ENCODE results near the gene NUP188.

The NUP188 gene

DNA sequence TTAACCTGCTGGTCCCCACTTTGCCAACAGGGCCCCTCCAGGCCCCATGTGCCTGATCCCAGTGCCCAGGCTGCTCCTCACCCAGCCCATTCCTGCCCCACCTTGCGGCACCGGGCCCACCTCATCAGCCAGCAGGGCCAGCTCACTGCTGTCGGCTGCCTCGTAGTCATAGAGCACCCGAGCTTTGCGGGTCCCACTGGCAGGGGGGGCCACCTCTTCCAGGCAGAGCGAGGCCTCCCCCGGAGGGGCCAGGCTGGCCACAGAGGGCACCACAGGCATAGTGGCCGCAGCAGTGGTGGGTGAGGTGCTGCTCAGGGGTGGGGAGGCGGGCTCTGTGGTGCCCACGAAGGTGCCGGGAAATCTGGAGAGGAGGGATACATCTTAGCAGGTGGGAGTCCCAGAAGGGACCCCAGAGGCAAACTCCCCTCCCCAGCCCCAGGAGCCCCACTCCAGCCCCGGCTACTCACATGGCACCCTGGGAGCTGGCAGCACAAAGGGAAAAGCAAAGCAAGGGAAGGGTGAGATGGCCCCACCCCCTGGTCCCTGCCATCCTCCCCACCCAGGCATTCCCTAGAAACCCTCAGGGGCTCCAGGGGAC lies 61.6 kb downstream of the NUP188 start:
- no peak for DNase-seq

GRCh38 chr9:129009584-129010141 lies 62.2 kb downstream of the NUP188 start:
- no peak for DNase-seq

- no peak for DNase-seq
These were observed 62.9 kb downstream of the NUP188 start for GRCh38 chr9:129010267-129010975.

- no peak for DNase-seq
These were observed 63.7 kb downstream of the NUP188 start for GRCh38 chr9:129011170-129011569.

GRCh38 chr9:129011761-129012181 lies 64.3 kb downstream of the NUP188 start:
- no peak for DNase-seq

DNA sequence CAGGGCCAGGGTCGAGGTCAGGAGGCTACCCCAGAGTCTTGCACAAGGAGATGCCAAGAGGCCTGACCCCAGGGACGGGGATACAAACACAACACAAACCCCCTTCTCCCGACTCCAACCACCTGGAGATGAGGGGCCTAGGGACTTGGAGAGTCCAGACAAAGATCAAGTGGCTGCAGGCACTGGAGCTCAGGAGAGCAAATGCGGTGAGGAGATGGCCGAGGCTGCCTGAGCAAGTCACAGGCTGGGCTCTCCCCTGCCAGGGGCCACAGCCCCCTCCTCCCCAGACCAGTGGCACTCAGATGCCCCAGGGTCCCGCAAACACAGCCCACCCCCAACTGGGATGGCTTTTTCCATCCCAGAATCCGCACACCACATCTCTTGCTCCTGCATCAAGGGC lies 64.8 kb downstream of the NUP188 start:
- no peak for DNase-seq

GRCh38 chr9:129012893-129013448 lies 65.5 kb downstream of the NUP188 start:
- DNase-seq, result no peak

GRCh38 chr9:129013674-129014073 lies 66.2 kb downstream of the NUP188 start:
- no peak for DNase-seq

DNA sequence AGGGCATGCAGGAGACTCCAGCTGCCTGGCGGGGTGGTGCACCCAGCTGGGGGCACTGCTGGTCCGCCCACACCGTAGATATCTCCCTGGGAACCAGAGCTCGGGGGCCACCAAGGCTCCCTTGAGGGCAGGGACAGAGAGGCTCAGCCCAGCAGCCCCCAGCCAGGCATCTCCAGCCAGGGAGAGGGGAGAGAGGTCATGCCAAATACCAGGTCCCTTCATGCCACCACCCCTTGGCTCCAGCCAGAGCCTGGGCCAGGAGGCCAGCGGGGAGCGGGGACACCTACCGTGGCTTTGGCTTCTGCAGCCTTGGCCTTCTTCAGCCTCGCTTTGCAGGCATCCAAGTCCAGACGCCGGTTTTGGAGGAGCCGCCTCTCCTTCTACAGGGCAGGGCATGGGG lies 66.6 kb downstream of the NUP188 start:
- no peak for DNase-seq

DNA sequence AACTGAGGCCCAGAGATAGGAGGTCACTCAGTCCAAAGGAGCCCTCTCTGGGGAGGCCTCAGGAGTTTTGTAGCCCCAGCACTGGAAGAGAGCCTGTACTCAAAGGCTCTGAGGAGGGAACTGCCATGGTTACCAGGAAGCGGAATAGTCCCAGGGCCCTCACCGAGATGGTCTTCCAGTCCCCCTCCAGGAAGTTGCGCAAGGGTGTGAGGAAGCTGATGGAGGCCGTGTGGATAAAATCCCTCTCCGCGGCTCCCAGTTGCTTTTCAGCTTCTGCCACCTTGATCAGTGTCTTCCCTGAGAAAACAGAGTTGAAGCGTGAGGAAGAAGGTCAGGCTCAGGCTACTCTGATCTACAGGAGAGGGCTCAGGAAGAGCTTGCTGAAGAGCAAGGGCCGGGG lies 67.1 kb downstream of the NUP188 start:
- DNase-seq, result no peak

GRCh38 chr9:129021091-129021490 lies 73.6 kb downstream of the NUP188 start:
- no peak for DNase-seq

DNA sequence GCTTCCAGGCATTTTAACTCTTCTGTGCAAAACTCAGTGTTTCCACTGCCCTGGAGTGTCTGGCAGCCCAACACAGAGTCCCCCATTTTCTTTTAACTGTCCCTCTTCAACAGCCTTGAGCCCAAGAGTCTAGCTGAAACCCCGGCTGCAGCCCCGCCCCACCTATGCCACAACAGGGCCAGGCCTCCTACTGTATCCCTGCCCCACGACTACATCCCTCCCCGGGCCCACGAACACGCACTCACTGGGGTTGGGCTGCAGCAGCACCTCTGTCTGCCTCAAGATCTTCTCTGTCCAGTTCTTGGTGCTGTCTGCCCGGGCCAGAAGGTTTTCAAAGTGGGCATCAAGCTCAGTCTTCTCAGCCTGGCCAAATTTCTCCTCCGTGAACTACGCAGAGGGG lies 74.5 kb downstream of the NUP188 start:
- no peak for DNase-seq

DNA sequence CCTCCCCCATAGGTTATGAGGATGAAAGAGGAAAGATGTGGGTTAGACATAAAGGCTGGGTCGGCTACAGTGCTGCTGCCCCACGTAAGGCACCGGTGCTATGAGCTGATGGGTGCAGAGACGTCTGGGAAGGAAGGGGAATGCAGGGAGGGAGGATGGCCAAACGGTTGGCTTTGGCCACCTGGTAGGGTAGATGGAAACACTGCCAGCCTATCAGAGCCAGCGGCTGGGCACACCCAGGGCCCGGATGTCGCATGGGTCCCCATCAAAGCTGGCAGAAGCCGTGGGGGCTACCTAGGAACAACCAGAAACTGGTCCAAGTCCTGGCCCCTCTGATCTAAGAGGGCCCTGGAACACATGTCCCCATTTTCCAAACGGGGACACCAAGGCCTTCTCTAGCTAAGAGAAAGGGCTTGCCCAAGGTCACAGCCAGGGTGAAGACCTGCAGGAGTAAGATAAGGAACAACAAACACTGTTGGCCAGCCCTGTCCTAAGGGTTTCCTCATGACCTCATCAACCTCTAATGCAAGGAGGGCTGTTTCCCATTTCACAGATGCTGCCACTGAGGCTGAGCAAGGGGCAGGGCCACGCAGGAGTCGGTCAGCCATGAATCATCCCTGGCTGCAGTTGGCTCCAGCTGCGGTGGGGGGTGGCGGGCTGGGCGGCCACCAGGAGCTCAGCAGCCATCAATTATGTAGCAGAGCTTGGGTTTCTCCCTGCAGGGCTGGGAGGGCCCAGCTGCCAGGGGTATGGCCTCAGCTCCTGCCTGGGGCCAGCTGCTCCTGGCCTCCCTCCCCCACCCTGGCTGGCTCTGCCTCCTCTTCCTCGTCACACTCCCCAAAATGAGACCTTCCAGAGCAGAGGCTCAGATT lies 75.8 kb downstream of the NUP188 start:
- peak; percentile 16 to 73 for DNase-seq

GRCh38 chr9:129023908-129024233 lies 76.4 kb downstream of the NUP188 start:
- DNase-seq, result no peak

DNA sequence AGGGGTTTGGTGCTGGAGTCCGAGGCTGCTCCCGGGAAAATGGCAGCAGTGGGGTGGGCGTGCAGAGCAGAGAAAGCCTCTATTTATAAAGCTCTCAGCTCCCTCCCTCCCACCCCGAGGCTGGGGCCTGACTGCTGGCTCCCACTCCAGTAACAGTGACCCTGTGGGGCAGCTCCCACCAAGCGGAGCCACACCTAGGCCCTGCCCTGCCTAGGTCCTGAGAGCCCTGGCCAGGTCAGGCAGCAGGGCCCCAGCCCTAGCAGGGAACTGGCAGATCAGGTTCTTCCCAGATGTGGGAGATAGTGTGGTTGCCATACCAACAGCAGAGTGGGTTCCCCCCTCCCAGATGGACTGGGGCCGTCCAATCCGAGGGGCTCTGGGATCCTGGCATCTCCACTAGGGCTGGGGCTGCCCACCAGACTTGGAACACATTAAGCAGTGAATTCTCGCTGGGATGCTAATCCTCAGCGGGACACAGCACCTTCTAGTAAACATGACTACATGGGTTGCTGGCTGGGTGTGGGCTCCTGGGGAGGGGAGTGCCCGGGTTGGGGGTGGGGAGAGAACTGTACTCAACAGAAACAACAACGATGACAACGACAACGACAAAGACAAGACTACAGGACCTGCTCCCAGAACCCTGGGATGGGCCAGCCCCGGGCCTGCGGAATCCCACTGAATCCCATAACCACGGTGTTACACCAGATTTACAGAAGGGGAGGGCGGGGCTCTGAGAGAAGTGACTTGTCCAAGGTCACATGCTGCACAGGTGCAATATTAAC lies 79.1 kb downstream of the NUP188 start:
- peak in 1 of 2 experiments; percentile 13 for DNase-seq

- DNase-seq, result peak in 1 of 2 experiments; percentile 14
These were observed 79.8 kb downstream of the NUP188 start for GRCh38 chr9:129027224-129027684.

GRCh38 chr9:129027685-129028191 lies 80.2 kb downstream of the NUP188 start:
- peak; percentile 66 to 70 for DNase-seq

DNA sequence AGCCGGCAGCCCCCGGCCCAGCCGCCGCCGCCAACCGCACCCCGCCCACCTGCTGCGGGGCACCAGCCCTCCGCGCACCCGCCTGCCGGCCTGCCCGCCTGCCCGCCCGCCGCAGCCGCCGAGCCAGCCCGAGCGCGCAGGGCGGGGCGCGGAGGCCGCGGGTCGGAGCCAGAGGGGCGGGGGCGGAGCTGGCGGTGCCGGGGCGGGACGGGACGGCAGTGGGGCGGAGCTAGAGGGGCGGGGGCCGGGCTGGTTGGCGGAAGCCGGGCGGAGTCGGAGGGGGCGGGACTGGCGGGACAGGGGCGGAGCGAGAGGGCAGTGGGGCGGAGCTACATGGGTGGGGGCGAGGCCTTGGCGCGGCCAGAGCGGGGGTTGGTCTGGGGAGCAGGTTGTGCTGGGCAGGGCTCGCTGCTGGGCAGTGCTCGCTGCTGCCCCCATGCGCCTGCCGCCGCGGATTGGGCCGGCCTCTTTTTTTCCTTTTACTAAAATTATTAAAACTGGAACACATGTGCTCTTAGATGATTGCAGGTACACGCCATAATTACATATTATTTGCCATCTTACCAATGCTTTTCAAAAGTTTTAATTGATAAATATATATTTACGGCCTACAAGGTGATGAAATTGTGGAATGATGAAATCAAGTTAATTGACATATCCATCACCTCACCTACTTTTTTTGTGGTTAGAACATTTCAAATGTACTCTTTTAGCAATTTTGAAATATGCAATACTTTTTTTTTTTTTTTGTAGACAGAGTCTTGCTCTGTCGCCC lies 80.9 kb downstream of the NUP188 start, which contains the start of gene SH3GLB2:
Gene SH3GLB2 (minus strand): TSS at position 140 of the 775 bp plus-strand sequence. CDS start 177 bp downstream, outside the sequence.
- peak; percentile 81 to 91 for DNase-seq

GRCh38 chr9:129030191-129030590 lies 82.7 kb downstream of the NUP188 start:
- no peak for DNase-seq

- DNase-seq, result no peak
These were observed 84.0 kb downstream of the NUP188 start for GRCh38 chr9:129031514-129031913.

GRCh38 chr9:129032541-129033159 lies 85.2 kb downstream of the NUP188 start:
- no peak for DNase-seq
